Measurements from ENCODE around the gene NEURL2.
"Not testable (repeated sequence)": the region's sequence is repeated elsewhere in the genome, so short reads cannot be mapped to it uniquely, and the experiment has no call there.

Gene NEURL2

GRCh38 chr20:45919542-45920399, 28.8 kb upstream of the NEURL2 start:
- DNase-seq, result no peak

DNA sequence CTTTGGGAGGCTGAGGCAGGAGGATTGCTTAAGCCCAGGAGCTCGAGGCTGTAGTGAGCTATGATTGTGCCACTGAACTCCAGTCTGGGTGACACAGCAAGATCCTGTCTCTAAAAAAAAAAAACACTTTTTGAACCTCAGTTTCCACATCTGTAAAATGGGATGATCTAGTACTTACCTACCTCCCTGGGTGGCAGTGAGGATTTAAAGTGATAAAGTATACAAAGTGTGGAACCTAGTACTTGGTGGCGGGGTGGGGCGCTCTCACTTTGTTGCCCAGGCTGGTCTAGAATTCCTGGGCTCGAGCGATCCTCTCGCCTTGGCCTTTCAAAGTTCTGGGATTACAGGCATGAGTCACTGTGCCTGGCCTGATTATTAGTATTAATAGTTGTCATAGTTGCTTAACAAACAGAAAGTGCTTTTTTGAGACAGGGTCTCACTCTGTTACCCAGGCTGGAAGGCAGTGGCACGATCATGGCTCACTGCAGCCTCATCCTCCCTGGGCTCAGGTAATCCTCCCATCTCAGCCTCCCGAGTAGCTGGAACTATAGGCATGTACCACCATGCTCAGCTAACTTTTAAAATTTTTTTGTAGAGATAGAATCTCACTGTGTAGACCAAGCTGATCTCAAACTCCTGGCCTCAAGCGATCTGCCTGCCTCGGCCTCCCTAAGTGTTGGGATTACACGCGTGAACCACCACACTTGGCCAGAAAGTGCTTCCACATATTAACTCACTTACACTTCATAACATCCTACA, 27.9 kb upstream of the NEURL2 start:
- no peak for DNase-seq

- no peak for DNase-seq
Observed at GRCh38 chr20:45918182-45918737, 27.3 kb upstream of the NEURL2 start.

- DNase-seq, result no peak
Observed at GRCh38 chr20:45917790-45918141, 26.8 kb upstream of the NEURL2 start.

DNA sequence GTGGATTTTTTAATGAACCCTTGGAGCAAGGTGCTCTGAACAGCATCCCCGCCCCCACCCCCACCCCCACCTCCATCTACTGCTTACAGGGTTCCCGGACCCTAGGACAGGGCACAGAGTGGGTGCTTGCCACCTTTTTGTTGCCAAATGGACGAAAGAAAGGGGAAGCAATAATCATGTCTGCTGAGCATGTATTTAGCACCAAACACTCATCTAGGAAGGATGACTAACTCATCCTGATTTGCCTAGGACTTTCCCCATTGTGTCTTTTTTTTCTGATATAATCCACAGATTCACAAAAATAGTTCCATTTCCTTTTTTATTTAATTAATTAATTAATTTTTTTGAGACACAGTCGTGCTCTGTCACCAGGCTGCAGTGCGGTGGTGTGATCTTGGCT, 22.1 kb upstream of the NEURL2 start:
- no peak for DNase-seq

DNA sequence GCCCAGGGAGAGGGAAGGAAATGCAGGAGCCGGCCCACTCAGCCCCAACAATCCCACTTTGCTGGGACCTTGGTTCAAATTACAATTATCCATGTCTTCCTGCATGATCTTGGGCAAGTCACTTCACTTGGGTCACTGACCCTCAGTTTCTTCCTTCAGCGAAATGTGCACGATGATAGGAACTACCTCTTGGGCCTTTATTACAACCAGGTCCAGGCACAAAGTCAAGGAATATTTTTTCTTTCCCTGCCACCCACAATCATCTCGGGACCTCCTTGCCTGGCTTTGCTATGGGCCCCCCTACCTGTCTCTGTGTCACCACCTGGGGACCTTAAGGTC, 21.3 kb upstream of the NEURL2 start:
- DNase-seq, result no peak

GRCh38 chr20:45911486-45912343, 20.7 kb upstream of the NEURL2 start, which contains the start of gene PLTP:
PLTP (minus strand) TSS chr20:45912155; CDS start chr20:45911452, 703 bp downstream.
- DNase-seq, result peak; percentile 25

DNA sequence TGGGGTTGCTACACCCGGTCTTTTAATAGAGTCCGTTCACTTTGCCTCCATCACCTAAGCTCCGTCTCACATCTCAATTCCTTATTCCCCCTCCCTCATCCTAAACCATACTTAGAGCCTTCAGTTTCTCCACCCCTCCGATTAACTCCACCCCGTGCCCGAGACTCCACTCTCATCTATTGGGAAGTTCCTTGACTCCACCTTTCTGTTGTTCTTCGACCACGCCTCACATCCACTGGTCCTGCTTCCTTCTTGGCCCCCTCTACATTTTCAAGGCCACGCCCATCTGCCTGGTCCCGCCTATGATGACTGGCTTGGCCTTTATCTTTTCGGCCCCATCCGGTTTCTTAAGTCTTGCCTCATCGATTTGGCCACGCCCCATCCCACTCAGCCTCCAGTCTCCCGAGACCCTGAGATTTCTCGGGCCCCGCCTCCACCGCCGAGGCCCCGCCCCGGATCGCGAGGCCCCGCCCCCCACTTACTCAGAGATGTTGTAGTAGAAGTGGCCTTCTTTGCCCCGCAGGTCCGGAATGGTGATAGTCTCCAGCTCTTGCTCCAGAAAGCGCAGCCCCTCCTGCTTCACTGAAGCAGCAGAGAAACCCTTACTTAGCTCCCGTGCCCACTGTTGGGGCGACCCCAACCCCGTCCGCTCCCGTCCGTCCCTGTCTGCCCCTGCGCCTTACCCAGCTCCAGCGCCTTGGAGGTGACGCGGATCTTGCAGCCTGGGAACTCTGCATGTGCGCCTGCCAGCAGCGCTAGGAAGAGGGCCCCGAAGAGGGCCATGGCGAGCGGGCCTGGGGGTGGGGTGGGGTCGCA, 19.9 kb upstream of the NEURL2 start:
- peak; percentile 91 for DNase-seq

DNA sequence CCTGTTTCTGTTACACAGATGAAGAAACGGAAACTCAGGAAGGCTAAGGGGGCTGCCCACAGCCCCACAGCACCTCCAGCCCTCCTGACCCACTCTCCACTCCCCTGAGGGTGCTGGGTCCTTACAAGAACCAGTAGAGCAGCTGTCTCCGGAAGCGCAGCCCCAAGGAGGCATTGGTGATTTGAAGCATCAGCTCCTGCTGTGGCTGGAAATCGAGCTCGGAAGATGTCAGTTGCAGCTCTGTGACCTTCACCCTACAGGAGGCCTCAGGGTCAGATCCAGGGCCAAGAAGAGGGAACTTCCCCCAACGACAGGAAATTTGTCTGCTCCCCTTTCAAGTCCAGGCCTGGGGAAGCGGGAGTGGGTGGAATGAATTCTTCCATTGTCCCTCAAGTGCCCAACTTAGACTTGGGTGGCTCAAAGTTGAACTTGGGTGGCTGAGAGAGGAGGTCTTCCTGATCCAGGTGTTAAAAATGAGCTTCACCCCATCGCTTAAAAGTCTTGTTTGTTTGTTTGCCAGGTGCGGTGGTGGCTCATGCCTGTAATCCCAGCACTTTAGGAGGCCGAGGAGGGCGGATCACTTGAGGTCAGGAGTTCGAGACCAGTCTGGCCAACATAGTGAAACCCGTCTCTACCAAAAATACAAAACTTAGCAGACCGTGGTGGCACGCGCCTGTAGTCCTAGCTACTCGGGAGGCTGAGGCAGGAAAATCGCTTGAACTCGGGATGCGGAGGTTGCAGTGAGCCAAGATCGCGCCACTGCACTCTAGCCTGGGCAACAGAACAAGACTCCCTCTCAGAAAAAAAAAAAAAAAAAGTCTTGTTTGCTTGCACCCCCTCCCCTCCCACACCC, 19.0 kb upstream of the NEURL2 start:
- DNase-seq, result no peak

GRCh38 chr20:45909336-45909808, 18.4 kb upstream of the NEURL2 start:
- no peak for DNase-seq

DNA sequence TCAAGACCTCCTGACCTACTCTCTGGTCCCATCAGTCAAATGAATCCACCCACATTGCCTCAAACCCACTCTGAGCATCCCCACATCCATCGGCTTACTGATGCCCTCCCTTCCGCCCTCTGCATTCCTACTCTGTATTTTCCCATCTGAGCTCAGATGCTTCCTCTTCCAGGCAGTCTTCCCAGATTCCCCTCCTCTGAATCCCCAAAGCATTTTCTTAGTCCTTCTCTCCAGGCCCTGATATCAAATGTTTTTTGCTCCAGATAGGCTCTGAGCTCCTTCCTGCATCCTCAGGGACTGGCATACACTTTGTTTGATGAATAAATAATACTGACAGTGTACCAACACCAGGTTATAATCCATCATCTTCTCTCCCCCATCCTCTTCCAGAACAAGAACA, 17.1 kb upstream of the NEURL2 start:
- DNase-seq, result no peak

DNA sequence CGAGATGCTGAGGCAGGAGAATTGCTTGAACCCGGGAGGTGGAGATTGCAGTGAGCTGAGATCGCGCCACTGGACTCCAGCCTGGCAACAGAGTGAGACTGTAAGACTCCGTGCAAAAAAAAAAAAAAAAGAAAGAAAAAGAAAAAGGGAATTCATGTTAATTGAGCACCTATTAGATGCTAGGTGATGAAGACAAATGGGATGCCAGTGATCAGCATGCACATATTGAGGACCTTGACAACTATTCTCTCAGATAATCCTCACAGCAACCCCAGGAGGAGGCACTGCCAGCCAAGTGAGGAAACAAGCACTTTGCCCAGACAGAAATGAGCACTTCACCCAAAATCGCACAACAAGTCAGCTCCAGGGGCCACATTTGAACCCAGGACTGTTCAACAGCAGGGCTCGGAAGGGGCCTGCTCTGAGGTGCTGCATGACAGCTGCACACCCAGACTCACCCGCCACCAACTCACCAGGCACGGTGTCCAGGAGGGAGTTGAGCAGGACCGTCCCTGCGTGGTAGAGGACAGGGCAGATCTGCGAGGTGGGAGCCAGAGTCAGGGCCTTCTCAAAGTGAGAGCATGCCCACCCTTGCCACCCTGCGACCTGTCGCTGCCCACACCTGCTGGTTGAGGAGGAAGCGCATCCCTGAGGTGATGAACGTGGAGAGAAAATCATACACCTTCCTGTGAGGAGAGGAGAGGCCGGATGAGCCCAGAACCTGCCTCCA, 16.4 kb upstream of the NEURL2 start:
- DNase-seq, result no peak

DNA sequence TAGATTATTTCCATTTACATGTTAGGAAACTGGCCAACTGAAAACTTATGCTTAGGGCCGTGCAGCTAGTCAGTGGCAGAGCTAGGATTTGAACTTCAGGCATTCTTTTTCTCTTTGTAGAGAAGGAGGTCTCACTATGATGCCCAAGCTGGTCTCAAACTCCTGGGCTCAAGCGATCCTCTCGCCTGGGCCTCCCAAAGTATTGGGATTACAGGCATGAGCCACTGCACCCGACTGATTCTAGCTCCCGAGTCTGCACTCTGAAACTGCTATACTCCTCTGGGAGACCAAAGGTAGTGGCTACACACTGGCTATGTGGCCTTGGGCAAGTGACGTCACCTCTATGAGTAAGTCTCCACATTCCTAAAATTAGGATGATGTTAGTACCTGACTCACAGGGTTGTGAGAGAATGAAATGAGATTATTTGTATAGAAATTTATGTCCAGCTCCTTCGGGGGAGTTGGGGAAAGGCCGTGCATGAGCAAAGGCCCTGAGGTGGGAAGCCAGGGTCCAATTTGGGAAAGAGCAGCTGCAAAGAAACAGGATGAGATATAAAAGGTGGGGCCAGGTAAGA, 14.6 kb upstream of the NEURL2 start:
- DNase-seq, result no peak

- no peak for DNase-seq
Observed at GRCh38 chr20:45904583-45905504, 13.8 kb upstream of the NEURL2 start.

DNA sequence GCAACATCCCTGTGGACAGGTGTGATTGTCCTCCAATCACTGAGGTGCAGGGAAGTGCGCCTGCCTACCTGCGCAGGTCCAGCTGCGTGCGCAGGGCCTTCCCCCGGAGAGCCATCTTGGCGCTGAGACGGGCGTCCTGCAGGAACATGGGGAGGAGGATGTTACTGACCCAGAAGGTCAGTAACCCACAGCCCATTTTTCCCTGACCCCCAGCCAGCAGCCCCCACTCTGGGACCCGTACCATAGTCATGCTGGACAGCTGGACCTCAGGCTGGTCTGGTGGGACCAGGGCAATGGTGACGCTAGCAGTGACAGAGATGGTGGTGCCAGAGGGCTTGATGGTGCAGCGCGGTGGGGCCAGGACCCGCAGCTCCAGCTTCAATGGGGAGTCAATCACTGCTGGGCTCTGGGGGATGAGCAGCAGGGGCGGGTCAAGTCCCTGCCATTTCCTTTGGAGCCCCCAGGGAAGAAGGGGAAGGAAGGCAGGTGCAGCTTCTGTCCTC, 11.2 kb upstream of the NEURL2 start:
- DNase-seq, result no peak

- DNase-seq, result not testable (repeated sequence)
Observed at GRCh38 chr20:45901332-45901731, 10.3 kb upstream of the NEURL2 start.

DNA sequence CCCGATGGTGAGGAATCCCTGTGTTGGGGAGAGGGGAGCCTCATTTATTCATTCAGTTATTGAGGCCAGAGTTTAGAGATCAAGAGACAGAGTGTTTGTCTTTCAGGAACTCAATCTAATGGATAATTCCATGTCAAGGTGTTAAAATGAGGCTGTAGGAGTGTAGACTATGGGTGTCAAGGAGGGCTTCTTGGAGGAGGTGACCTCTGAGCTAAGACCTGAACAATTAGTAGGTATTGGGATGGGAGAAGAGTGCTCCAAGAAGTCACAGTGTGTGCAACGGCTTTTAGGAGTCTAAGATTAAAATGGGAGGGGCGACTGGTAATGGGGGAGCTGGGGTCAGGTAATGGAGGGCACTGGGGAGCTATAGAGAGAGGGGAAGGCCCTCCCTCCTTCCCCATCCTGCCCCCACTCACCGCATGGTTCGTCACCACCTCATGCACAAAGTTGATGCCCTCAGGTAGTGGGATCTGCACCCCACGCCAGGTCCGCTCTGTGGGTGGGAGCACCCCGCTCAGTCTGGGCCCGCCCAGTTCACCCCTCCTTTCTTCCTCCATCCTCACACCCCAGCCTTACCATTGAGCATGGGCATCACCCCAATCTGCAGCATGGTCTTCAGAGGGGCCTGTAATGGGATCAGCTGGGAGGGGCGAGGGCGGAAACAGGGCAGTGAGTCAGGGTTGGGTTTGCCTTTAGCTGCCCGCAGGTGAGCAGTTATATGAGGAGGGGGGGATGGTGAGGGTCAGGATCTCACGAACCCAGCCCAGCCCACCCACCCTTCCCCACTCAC, 8.2 kb upstream of the NEURL2 start:
- DNase-seq, result no peak

- DNase-seq, result no peak
Observed at GRCh38 chr20:45898285-45898684, 7.3 kb upstream of the NEURL2 start.

All from stimulated activated CD4-positive, alpha-beta T cell treated with anti-CD3 and anti-CD28 coated beads, Interleukin-4, amount 100 ng/mL, for 1 hour (primary cell).